SK-N-MC (cell line): ENCODE data around the gene ARL14.

Experiments
- EZH2 ChIP-seq: fragments of 200-600 bp; sonication (generic); IDR thresholded peaks from one replicate; pipeline ENCODE4 v1.6.1; 2017; ENCODE audit warnings: antibody characterized with exemption
- POLR2AphosphoS5 ChIP-seq: IDR thresholded peaks from 2 replicates; pipeline ENCODE4 v1.6.1; 2012; ENCODE audit warnings: mild to moderate bottlenecking, low read depth, low read length, borderline replicate concordance

- TF ChIP-seq EZH2: no peak
- TF ChIP-seq POLR2AphosphoS5: no peak
Measured at GRCh38 chr3:160641665-160642309, 35.2 kb upstream of the ARL14 start.
